ENCODE data around the gene FUT7. TPM values are rescaled to one million over a fixed set of nuclear protein-coding genes. Genes with fewer than 3 reads are reported as not detected.

FUT7 gene
- polyA plus RNA-seq, 3 donors, result 0.18 TPM; not detected in 2

- DNase-seq, result no peak
These were observed 19.3 kb upstream of the FUT7 start for GRCh38 chr9:137051145-137051724.

GRCh38 chr9:137050570-137050969, 18.7 kb upstream of the FUT7 start:
- DNase-seq, result no peak

- no peak for DNase-seq
These were observed 17.9 kb upstream of the FUT7 start for GRCh38 chr9:137049544-137050449.

- no peak for DNase-seq
These were observed 17.0 kb upstream of the FUT7 start for GRCh38 chr9:137048655-137049543.

GRCh38 chr9:137046088-137046787, 14.3 kb upstream of the FUT7 start, which contains the start of gene NPDC1:
NPDC1 (minus strand) TSS chr9:137046177; CDS start chr9:137045989, 188 bp downstream.
- peak; percentile 80 for DNase-seq

GRCh38 chr9:137045294-137046087, 13.6 kb upstream of the FUT7 start:
- DNase-seq, result no peak

- DNase-seq, result no peak
These were observed 12.8 kb upstream of the FUT7 start for GRCh38 chr9:137044502-137045177.

- DNase-seq, result no peak
These were observed 12.1 kb upstream of the FUT7 start for GRCh38 chr9:137044037-137044436.

GRCh38 chr9:137042751-137043727, 11.2 kb upstream of the FUT7 start:
- no peak for DNase-seq

GRCh38 chr9:137041124-137041523, 9.2 kb upstream of the FUT7 start:
- DNase-seq, result no peak

GRCh38 chr9:137040568-137040967, 8.7 kb upstream of the FUT7 start:
- DNase-seq, result no peak

- no peak for DNase-seq
These were observed 7.9 kb upstream of the FUT7 start for GRCh38 chr9:137039611-137040366.

GRCh38 chr9:137038916-137039315, 7.0 kb upstream of the FUT7 start:
- DNase-seq, result no peak

- no peak for DNase-seq
These were observed 5.6 kb upstream of the FUT7 start for GRCh38 chr9:137037483-137037882.

GRCh38 chr9:137037035-137037434, 5.1 kb upstream of the FUT7 start:
- DNase-seq, result no peak

- no peak for DNase-seq
These were observed 4.0 kb upstream of the FUT7 start for GRCh38 chr9:137035937-137036336.

- DNase-seq, result no peak
These were observed 3.6 kb upstream of the FUT7 start for GRCh38 chr9:137035507-137035834.

All from renal pelvis (tissue), 4 donors.